Trophoblast cell (in vitro differentiated cells and primary cell): ENCODE data around the gene CSTF1.

Source experiments
- DNase-seq, 2 donors: peaks; one replicate each; pipeline ENCODE4 v3.0.0-alpha.2; 2016
- H2AFZ ChIP-seq: 2 replicates; pipeline ENCODE4 v1.6.1; 2013; ENCODE audit warnings: low read length, moderate library complexity, mild to moderate bottlenecking; ENCODE audit not compliant: insufficient read depth, poor library complexity
- H2AK5ac ChIP-seq: 2 replicates; pipeline ENCODE4 v1.6.1; 2013; ENCODE audit warnings: mild to moderate bottlenecking, low read length
- H2BK120ac ChIP-seq: 2 replicates; pipeline ENCODE4 v1.6.1; 2013; ENCODE audit warnings: low read length, mild to moderate bottlenecking, moderate library complexity; ENCODE audit not compliant: insufficient read depth, poor library complexity
- H2BK12ac ChIP-seq: 2 replicates; pipeline ENCODE4 v1.6.1; 2013; ENCODE audit warnings: mild to moderate bottlenecking, low read length, moderate library complexity
- H2BK5ac ChIP-seq: 2 replicates; pipeline ENCODE4 v1.6.1; 2013; ENCODE audit warnings: low read length, low read depth, moderate library complexity, mild to moderate bottlenecking; ENCODE audit not compliant: poor library complexity
- H3K14ac ChIP-seq: 2 replicates; pipeline ENCODE4 v1.6.1; 2013; ENCODE audit warnings: mild to moderate bottlenecking, low read length
- H3K18ac ChIP-seq: 2 replicates; pipeline ENCODE4 v1.6.1; 2013; ENCODE audit warnings: mild to moderate bottlenecking, low read length
- H3K23ac ChIP-seq: 2 replicates; pipeline ENCODE4 v1.6.1; 2013; ENCODE audit warnings: low read length
- H3K27ac ChIP-seq: 2 replicates; pipeline ENCODE4 v1.5.1; 2013; ENCODE audit warnings: low read depth, mild to moderate bottlenecking, inconsistent platforms, low read length, moderate library complexity
- H3K27me3 ChIP-seq: 2 replicates; pipeline ENCODE4 v1.6.1; 2013; ENCODE audit warnings: inconsistent platforms, mild to moderate bottlenecking, low read length, moderate library complexity; ENCODE audit not compliant: insufficient read depth
- H3K36me3 ChIP-seq, 2 experiments: 1 replicate in 1 of 2; 2 replicates in 1 of 2; pipeline ENCODE4 v1.6.1; 2013; ENCODE audit warnings: low read length in 2 of 2, mild to moderate bottlenecking in 2 of 2, moderate library complexity in 1 of 2; ENCODE audit not compliant: insufficient read depth in 2 of 2, control insufficient read depth in 1 of 2
- H3K4ac ChIP-seq: 2 replicates; pipeline ENCODE4 v1.6.1; 2013; ENCODE audit warnings: low read depth, mild to moderate bottlenecking, low read length, moderate library complexity
- H3K4me1 ChIP-seq, 2 experiments: 1 replicate in 1 of 2; 2 replicates in 1 of 2; pipeline ENCODE4 v1.6.1; 2013; ENCODE audit warnings: low read length in 2 of 2, mild to moderate bottlenecking in 2 of 2, moderate library complexity in 1 of 2; ENCODE audit not compliant: insufficient read depth in 2 of 2, control insufficient read depth in 1 of 2
- H3K4me2 ChIP-seq: 2 replicates; pipeline ENCODE4 v1.6.1; 2013; ENCODE audit warnings: inconsistent platforms, mild to moderate bottlenecking, low read length, moderate library complexity
- H3K4me3 ChIP-seq: 2 replicates; pipeline ENCODE4 v1.5.1; 2013; ENCODE audit warnings: mild to moderate bottlenecking, low read depth, low read length, inconsistent platforms
- H3K79me1 ChIP-seq: one replicate; pipeline ENCODE4 v1.6.1; 2013; ENCODE audit warnings: low read length
- H3K79me2 ChIP-seq: 2 replicates; pipeline ENCODE4 v1.6.1; 2013; ENCODE audit warnings: low read length, mild to moderate bottlenecking; ENCODE audit not compliant: control insufficient read depth, insufficient read depth, poor library complexity
- H3K9ac ChIP-seq: 2 replicates; pipeline ENCODE4 v1.6.1; 2013; ENCODE audit warnings: mild to moderate bottlenecking, low read length
- H3K9me3 ChIP-seq: 2 replicates; pipeline ENCODE4 v1.6.1; 2013; ENCODE audit warnings: low read depth, mild to moderate bottlenecking, control low read depth, inconsistent platforms, low read length; ENCODE audit not compliant: insufficient read depth
- H4K12ac ChIP-seq: 2 replicates; pipeline ENCODE4 v1.6.1; 2013; ENCODE audit warnings: low read depth, mild to moderate bottlenecking, low read length, moderate library complexity
- H4K8ac ChIP-seq: 2 replicates; pipeline ENCODE4 v1.6.1; 2013; ENCODE audit warnings: low read depth, mild to moderate bottlenecking, low read length, moderate library complexity
- H4K91ac ChIP-seq: one replicate; pipeline ENCODE4 v1.6.1; 2013; ENCODE audit warnings: low read depth, mild to moderate bottlenecking, low read length, moderate library complexity
- WGBS: extraction: QIAGEN DNeasy Blood & Tissue Kit; methylation state at CpG from one replicate; pipeline ENCODE4 v1.1.7; 2013; ENCODE audit warnings: missing lambda C conversion rate; ENCODE audit not compliant: insufficient read length, insufficient coverage; ENCODE audit errors: extremely low coverage; 5-methylcytosine and 5-hydroxymethylcytosine counted together

Gene CSTF1

GRCh38 chr20:56454754-56455153 lies 62.3 kb downstream of the CSTF1 start:
- no peak overlapping the region for H2BK5ac ChIP-seq
- H3K14ac ChIP-seq: no peak overlapping the region
- no peaks in the 10 kb centered on the region for H3K36me3 ChIP-seq
- no peak overlapping the region for H3K4me2 ChIP-seq
- no peak overlapping the region for H3K27ac ChIP-seq
- H2BK12ac ChIP-seq: no peak overlapping the region
- no CpG with 5 or more reads among the region's 7 CpGs for WGBS
- no peak overlapping the region for H3K4ac ChIP-seq
- no peak overlapping the region for H4K12ac ChIP-seq
- no peak overlapping the region for H2BK120ac ChIP-seq
- no peak overlapping the region for H2AK5ac ChIP-seq
- no peak overlapping the region for H2AFZ ChIP-seq
- H4K91ac ChIP-seq: no peak overlapping the region
- no peaks in the 10 kb centered on the region for H3K4me1 ChIP-seq
- no peaks in the 10 kb centered on the region for H3K27me3 ChIP-seq
- H3K79me2 ChIP-seq: no peaks in the 10 kb centered on the region
- H3K9me3 ChIP-seq: peaks cover 2% of the 10 kb centered on the region
- H3K23ac ChIP-seq: no peak overlapping the region
- H3K18ac ChIP-seq: no peak overlapping the region
- H3K9ac ChIP-seq: no peak overlapping the region
- H3K79me1 ChIP-seq: no peaks in the 10 kb centered on the region
- H3K4me3 ChIP-seq: no peak overlapping the region
- no peak overlapping the region for H4K8ac ChIP-seq
- DNase-seq: no peak
